Measurements from ENCODE around the gene C1QTNF1. TPM values are rescaled to one million over a fixed set of nuclear protein-coding genes. Genes with fewer than 3 reads are reported as not detected.

Gene C1QTNF1
- total and polyA plus RNA-seq, 2 donors (not counting 3 experiments of a cell fraction or from before 2014, with no cell fraction given), result 2.5 to 4.0 TPM

- intact Hi-C loops (cut with micrococcal nuclease) (no loop called here), dilution Hi-C loops (cut with MboI; ENCODE audit: extremely low pct_ligation_motif_present, low sequenced_read_pairs) (no loop called here)
- DNase-seq (ENCODE audit: low read depth, low spot score) (no peak), FAIRE-seq (no peak)
- H3K27me3 ChIP-seq (ENCODE audit: control insufficient read depth in 2 of 2, insufficient read depth in 2 of 2, low read length in 2 of 2), result peaks cover 4 to 5% of the 10 kb centered on the region in 2 experiments
- H3K4me2 ChIP-seq (ENCODE audit: insufficient read depth, low read length), result no peak overlapping the region
- H3K9me1 ChIP-seq (replicated peaks; ENCODE audit: control insufficient read depth, extremely low read depth, insufficient read depth, low read length), result no peaks in the 10 kb centered on the region
- peaks cover 8% of the 10 kb centered on the region for H3K4me1 ChIP-seq (ENCODE audit: control insufficient read depth, extremely low read depth, insufficient read depth, low read length)
- no peaks in the 10 kb centered on the region for H3K36me3 ChIP-seq (ENCODE audit: control insufficient read depth in 2 of 2, extremely low read depth in 1 of 2, insufficient read depth in 2 of 2, low read length in 2 of 2)
- no TSS peak for BruUV-seq (replicated peaks)
- TF ChIP-seq CTCF (IDR thresholded peaks at IDR 0.05; ENCODE audit: extremely low read depth in 1 of 2, insufficient read depth in 1 of 2, low read depth in 1 of 2, low read length in 2 of 2), result no peak
- TF ChIP-seq POLR2A (IDR thresholded peaks at IDR 0.05; ENCODE audit: low read depth, low read length), result no peak
- no peak for TF ChIP-seq GATA2 (IDR thresholded peaks at IDR 0.05; ENCODE audit: insufficient read depth, insufficient read length, low read depth, low read length)
- TF ChIP-seq POLR2AphosphoS5 (IDR thresholded peaks at IDR 0.05; ENCODE audit: insufficient read depth, low read depth, low read length), result no peak
- no peak for TF ChIP-seq EZH2 (IDR thresholded peaks at IDR 0.05; ENCODE audit: borderline replicate concordance, low read depth, low read length, severe bottlenecking)
- no peak for TF ChIP-seq MAX (IDR thresholded peaks at IDR 0.05; ENCODE audit: insufficient read depth, insufficient read length)
- no peak for TF ChIP-seq MYC (IDR thresholded peaks at IDR 0.05; ENCODE audit: low read depth, low read length)
- TF ChIP-seq JUN (IDR thresholded peaks at IDR 0.05; ENCODE audit: borderline replicate concordance, insufficient read depth, insufficient read length, low read depth), result no peak
- TF ChIP-seq FOS (IDR thresholded peaks at IDR 0.05; ENCODE audit: borderline replicate concordance, insufficient read depth, low read length), result no peak
- H3K4me3 ChIP-seq (replicated peaks in 1 of 3; ENCODE audit: insufficient read depth in 1 of 3, low read depth in 1 of 3, low read length in 3 of 3), result no peak overlapping the region
- ChIA-PET CTCF (interaction anchor here (2.0 to 6.5 kb wide), 3 partner anchors 9 to 319 kb away, joined by 6 to 46 read pairs (median 9); no protein-coding TSS in a partner anchor), POLR2A (no interaction called here)
- H3K9me3 ChIP-seq (replicated peaks; ENCODE audit: control insufficient read depth, insufficient read depth, low read length), result no peaks in the 10 kb centered on the region
- no peaks in the 10 kb centered on the region for H4K20me1 ChIP-seq (replicated peaks; ENCODE audit: control insufficient read depth, extremely low read depth, insufficient read depth, low read length)
- no peak overlapping the region for H3K27ac ChIP-seq (ENCODE audit: insufficient read depth, low read depth, low read length)
- no peak overlapping the region for H3K9ac ChIP-seq (replicated peaks; ENCODE audit: extremely low read depth, insufficient read depth, low read length)
- no peak overlapping the region for H2AFZ ChIP-seq (ENCODE audit: low read depth, low read length)
- no peaks in the 10 kb centered on the region for H3K79me2 ChIP-seq (ENCODE audit: control insufficient read depth, insufficient read depth, low read length)
Measured at GRCh38 chr17:79073016-79073705, 49.2 kb downstream of the C1QTNF1 start.
